Hepatocyte (in vitro differentiated cells): Measurements from ENCODE around the gene CPLX1.

Source experiments
- CTCF ChIP-seq: fragments of 200-600 bp; sonication (generic); IDR thresholded peaks from 2 replicates; pipeline ENCODE4 v1.5.1; 2016; ENCODE audit warnings: antibody characterized with exemption, mild to moderate bottlenecking; ENCODE audit not compliant: poor library complexity
- EZH2 ChIP-seq: fragments of 200-600 bp; sonication (generic); IDR thresholded peaks from 2 replicates; pipeline ENCODE4 v1.6.1; 2016; ENCODE audit warnings: antibody characterized with exemption, mild to moderate bottlenecking, borderline replicate concordance
- EZH2phosphoT487 ChIP-seq: fragments of 200-600 bp; sonication (generic); IDR thresholded peaks from one replicate; pipeline ENCODE4 v1.6.1; 2018; ENCODE audit warnings: antibody characterized with exemption, mild to moderate bottlenecking, low read depth, moderate library complexity; ENCODE audit not compliant: unreplicated experiment, severe bottlenecking

- no peak for TF ChIP-seq CTCF
- no peak for TF ChIP-seq EZH2
- TF ChIP-seq EZH2phosphoT487: no peak
Observed at GRCh38 chr4:871484-871883, 45.6 kb upstream of the CPLX1 start.
